Activated CD8-positive, alpha-beta T cell treated with anti-CD3 and anti-CD28 coated beads for 36 hours (primary cell): ENCODE measurements around the gene LAIR1. TPM values are rescaled to one million over a fixed set of nuclear protein-coding genes. Genes with fewer than 3 reads are reported as not detected.
"Not testable (repeated sequence)": the region's sequence is repeated elsewhere in the genome, so short reads cannot be mapped to it uniquely, and the experiment has no call there.

Experiments used
- ATAC-seq: fragments of 200-7000 bp; cut with Tn5 transposase; one replicate; pipeline ENCODE4 v1.10.0; 2021; ENCODE audit warnings: mild to moderate bottlenecking, moderate library complexity
- CTCF ChIA-PET: fragments of 350-600 bp; sonication (Branson Sonifier 250); formaldehyde crosslinking; loops from one replicate; lab custom pipeline; 2021; ENCODE audit warnings: antibody characterized with exemption; lab: Charles Lee
- POLR2A ChIA-PET: fragments of 350-600 bp; sonication (Branson Sonifier 250); formaldehyde crosslinking; loops from one replicate; lab custom pipeline; 2021; ENCODE audit warnings: antibody characterized with exemption; lab: Charles Lee
- DNase-seq: peaks from one replicate; pipeline ENCODE4 v3.0.0-alpha.2; 2020
- H3K27ac Mint-ChIP-seq: one replicate; pipeline ENCODE4 v1.8.0; 2021; ENCODE audit warnings: mild to moderate bottlenecking, mixed read lengths
- H3K27me3 Mint-ChIP-seq: one replicate; pipeline ENCODE4 v1.8.0; 2021; ENCODE audit warnings: mixed read lengths
- H3K36me3 Mint-ChIP-seq: one replicate; pipeline ENCODE4 v1.8.0; 2021; ENCODE audit warnings: low read depth, mixed read lengths
- H3K4me1 Mint-ChIP-seq: one replicate; pipeline ENCODE4 v1.8.0; 2021; ENCODE audit warnings: low read depth, mixed read lengths
- H3K4me3 Mint-ChIP-seq: one replicate; pipeline ENCODE4 v1.8.0; 2021; ENCODE audit warnings: mild to moderate bottlenecking, moderate library complexity, mixed read lengths
- H3K9me3 Mint-ChIP-seq: one replicate; pipeline ENCODE4 v1.8.0; 2021; ENCODE audit warnings: mixed read lengths
- intact Hi-C: fragments of 100-400 bp; cut with micrococcal nuclease; formaldehyde crosslinking; loops from one replicate; pipeline ENCODE4 v1.10.0; 2022
- total RNA-seq, 2 experiments: library from RNA; stranded (reverse); gene quantifications; one replicate each; pipeline ENCODE4 v1.2.3, GENCODE V29; 2021
- TF ChIP-seq, protein P1 (sequence below): fragments of 200-600 bp; IDR thresholded peaks from one replicate; pipeline ENCODE4 v1.8.0; 2022; ENCODE audit warnings: antibody characterized with exemption, mild to moderate bottlenecking

The LAIR1 gene
- total RNA-seq, 2 experiments from 2014 or later, result 11.3 TPM

DNA sequence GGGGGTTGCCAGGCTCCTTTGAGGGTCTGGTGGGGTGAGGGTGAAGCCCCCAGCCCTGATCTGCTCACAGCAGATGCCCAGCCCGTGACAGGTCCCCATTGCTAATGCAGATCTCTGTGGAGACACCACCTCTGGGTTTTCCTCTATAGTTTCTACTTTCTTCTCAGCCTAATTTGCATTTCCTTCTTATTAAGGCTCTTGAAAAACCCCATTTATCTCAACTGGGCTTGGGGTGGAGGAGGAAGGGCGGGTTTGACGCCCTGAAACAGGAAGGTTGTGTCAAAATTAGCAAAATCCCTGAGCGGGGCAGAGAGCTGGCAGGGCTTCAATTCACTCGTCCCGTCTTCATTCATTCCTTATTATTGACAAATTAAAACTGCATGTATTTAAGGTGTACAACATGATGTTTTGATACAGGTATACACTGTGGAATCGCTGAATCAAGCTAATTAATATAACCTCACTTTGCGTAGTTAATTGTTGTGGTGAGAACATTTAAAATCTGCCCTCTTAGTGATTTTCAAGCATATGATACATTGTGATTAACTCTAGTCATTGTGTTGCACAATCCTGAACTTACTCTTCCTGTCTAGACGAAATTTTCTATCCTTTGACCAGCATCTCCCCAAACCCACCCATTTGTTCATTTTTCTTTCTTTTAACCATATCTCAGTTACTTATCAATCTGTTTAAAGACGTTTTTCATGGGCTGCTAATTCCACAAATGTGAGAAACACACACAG lies 2.9 kb downstream of the LAIR1 start:
- peaks cover 49% of the 10 kb centered on the region for H3K4me1 Mint-ChIP-seq
- POLR2A ChIA-PET, result interaction anchor here (0.8 kb wide), 1 partner anchor 27 kb away, joined by 3 read pairs; no protein-coding TSS in a partner anchor
- peak; percentile 35 for ATAC-seq
- intact Hi-C loops, H3K9me3 Mint-ChIP-seq, H3K27me3 Mint-ChIP-seq, DNase-seq, H3K36me3 Mint-ChIP-seq: not testable (repeated sequence)
- CTCF ChIA-PET, result interaction anchor here (0.9 to 1.2 kb wide), 2 partner anchors 9 to 28 kb away, joined by 5 to 6 read pairs; no protein-coding TSS in a partner anchor
- H3K27ac Mint-ChIP-seq, result peak overlapping the region; percentile 90
- H3K4me3 Mint-ChIP-seq, result peak overlapping the region; percentile 85

DNA sequence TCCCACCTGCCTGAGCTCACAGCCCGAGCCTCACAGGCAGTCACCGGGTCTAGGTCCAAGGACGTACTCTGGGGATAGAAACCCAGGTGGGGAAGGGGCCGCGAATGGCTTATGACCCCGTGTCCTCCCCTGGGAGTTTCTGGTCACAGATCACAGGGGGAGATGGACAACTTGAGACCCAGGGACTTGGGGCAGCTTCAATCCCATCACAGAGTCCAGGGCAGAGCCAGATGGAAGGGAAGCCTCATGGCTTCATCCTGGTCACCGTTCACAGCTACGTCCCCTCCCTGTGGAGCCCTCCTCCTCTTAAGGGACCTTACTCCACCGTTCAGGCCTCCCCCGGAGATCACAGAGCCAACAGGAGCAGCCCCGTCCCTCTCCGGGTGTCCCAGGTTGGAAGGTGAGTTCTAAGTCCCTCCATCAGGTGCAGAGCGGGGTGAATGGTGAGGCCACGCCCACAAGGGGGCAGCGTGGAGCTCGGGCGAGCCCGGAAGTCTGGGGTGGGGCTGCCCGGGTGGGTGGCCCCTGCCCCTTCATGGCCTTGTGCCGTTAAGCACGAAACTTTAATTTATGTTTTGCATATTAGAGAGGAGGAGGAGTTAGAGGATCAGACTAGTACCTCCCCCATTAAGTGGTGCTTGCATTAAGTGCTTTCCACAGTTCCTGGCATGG lies 5.4 kb downstream of the LAIR1 start:
- H3K4me3 Mint-ChIP-seq, H3K27ac Mint-ChIP-seq, POLR2A ChIA-PET, H3K9me3 Mint-ChIP-seq, H3K27me3 Mint-ChIP-seq, intact Hi-C loops: not testable (repeated sequence)
- peak; percentile 88 for ATAC-seq
- peak; percentile 81 for DNase-seq
- CTCF ChIA-PET, result interaction anchor here (0.6 kb wide), 1 partner anchor 33 kb away, joined by 4 read pairs; no protein-coding TSS in a partner anchor
- Mint-ChIP-seq H3K4me1 (peaks cover 35% of the 10 kb centered on the region), H3K36me3 (peaks cover 10% of the 10 kb centered on the region)

DNA sequence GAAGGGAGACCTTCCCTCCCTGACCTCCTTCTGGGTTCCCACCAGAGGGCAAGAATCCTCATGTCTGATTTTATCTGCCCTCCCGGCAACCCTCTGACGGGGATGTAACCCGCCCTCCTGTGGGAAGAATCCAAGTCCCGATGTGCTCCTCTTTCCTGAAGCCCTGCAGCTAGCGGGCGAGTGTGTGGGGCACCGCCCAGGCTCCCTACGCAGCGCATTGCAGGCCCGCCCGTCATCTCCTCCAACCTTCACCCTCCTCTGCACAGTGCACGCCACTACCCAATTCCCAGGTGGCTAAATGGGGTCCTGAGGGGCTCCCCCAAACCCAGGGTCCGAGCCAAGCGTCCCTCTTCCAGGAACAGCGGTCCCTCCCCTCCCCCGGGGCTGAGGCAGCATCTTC lies 7.3 kb downstream of the LAIR1 start:
- POLR2A ChIA-PET, result interaction anchor here (1.2 kb wide), 1 partner anchor 31 kb away, joined by 4 read pairs; no protein-coding TSS in a partner anchor
- CTCF ChIA-PET, result interaction anchor here (1.1 to 5.9 kb wide), 3 partner anchors 33 to 81 kb away, joined by 3 to 57 read pairs (median 5); no protein-coding TSS in a partner anchor
- H3K9me3 Mint-ChIP-seq, result no peaks in the 10 kb centered on the region
- TF ChIP-seq, protein P1, sequence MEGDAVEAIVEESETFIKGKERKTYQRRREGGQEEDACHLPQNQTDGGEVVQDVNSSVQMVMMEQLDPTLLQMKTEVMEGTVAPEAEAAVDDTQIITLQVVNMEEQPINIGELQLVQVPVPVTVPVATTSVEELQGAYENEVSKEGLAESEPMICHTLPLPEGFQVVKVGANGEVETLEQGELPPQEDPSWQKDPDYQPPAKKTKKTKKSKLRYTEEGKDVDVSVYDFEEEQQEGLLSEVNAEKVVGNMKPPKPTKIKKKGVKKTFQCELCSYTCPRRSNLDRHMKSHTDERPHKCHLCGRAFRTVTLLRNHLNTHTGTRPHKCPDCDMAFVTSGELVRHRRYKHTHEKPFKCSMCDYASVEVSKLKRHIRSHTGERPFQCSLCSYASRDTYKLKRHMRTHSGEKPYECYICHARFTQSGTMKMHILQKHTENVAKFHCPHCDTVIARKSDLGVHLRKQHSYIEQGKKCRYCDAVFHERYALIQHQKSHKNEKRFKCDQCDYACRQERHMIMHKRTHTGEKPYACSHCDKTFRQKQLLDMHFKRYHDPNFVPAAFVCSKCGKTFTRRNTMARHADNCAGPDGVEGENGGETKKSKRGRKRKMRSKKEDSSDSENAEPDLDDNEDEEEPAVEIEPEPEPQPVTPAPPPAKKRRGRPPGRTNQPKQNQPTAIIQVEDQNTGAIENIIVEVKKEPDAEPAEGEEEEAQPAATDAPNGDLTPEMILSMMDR, result no peak
- peaks cover 26% of the 10 kb centered on the region for H3K4me1 Mint-ChIP-seq
- DNase-seq, result no peak
- no peak for ATAC-seq
- peaks cover 5% of the 10 kb centered on the region for H3K36me3 Mint-ChIP-seq
- H3K27ac Mint-ChIP-seq, result no peak overlapping the region
- intact Hi-C loops, result no loop called here
- H3K4me3 Mint-ChIP-seq, result no peak overlapping the region
- H3K27me3 Mint-ChIP-seq, result no peaks in the 10 kb centered on the region

DNA sequence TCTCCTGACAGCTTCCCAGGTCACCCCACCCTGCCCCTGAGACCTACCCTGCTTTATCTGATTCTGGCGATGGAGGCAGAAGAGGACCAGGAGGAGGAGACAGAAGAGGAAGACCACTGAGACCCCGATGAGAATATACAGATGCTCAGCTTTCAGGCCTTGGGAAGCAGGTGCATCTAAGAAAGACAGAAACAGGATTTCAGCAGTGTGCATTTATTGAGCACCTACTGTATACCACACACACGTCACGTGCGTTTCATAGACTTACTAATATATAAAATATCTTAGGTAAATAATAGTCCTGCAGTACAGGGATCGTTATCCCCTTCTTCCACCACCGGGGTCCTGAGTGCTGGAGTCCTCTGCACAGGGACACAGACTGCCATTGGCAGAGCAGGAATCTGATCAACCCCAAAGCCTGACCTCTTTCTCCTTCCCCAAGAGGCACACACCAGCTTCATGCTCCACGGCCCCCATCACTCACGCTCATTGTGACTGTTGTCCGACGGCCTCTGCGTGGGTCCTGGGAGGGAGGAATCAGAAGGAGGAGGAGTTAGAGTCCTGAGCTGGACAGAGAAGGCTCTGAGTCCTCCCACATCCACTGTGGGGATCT lies 8.2 kb downstream of the LAIR1 start:
- Mint-ChIP-seq H3K36me3 (peaks cover 5% of the 10 kb centered on the region), H3K27ac (no peak overlapping the region), H3K4me1 (peaks cover 19% of the 10 kb centered on the region), H3K27me3 (no peaks in the 10 kb centered on the region), H3K9me3 (no peaks in the 10 kb centered on the region), H3K4me3 (no peak overlapping the region)
- no peak for ATAC-seq
- CTCF ChIA-PET, result interaction anchor here (1.1 to 5.9 kb wide), 3 partner anchors 32 to 82 kb away, joined by 3 to 57 read pairs (median 5); no protein-coding TSS in a partner anchor
- no peak for DNase-seq
- TF ChIP-seq, protein P1, result no peak
- intact Hi-C loops, result no loop called here
- POLR2A ChIA-PET, result interaction anchor here (1.2 kb wide), 1 partner anchor 32 kb away, joined by 4 read pairs; no protein-coding TSS in a partner anchor

GRCh38 chr19:54355675-54356074 lies 9.1 kb downstream of the LAIR1 start:
- intact Hi-C loops, result no loop called here
- TF ChIP-seq, protein P1, result no peak
- H3K4me3 Mint-ChIP-seq, result no peak overlapping the region
- CTCF ChIA-PET, result interaction anchor here (1.6 to 5.9 kb wide), 2 partner anchors 32 to 34 kb away, joined by 12 to 57 read pairs; no protein-coding TSS in a partner anchor
- H3K4me1 Mint-ChIP-seq, result peaks cover 10% of the 10 kb centered on the region
- no peaks in the 10 kb centered on the region for H3K9me3 Mint-ChIP-seq
- no peak overlapping the region for H3K27ac Mint-ChIP-seq
- peaks cover 5% of the 10 kb centered on the region for H3K36me3 Mint-ChIP-seq
- no peaks in the 10 kb centered on the region for H3K27me3 Mint-ChIP-seq
- ATAC-seq (no peak), DNase-seq (no peak)
- POLR2A ChIA-PET, result no interaction called here
